Epithelial cell of esophagus (primary cell): ENCODE results near the gene GRIP1.
A peak's percentile ranks its signal among the peaks of the same experiment; 100 is the strongest.

Source experiments
- DNase-seq: peaks from one replicate; pipeline ENCODE4 v3.0.0; 2010; ENCODE audit warnings: low read depth
- H3K4me3 ChIP-seq: 2 replicates; pipeline ENCODE4 v1.5.1; 2011; ENCODE audit warnings: mild to moderate bottlenecking, low read length, control low read depth
- TF ChIP-seq, protein P1 (sequence below): IDR thresholded peaks from 2 replicates; pipeline ENCODE4 v1.5.1; 2011; ENCODE audit warnings: low read depth, mild to moderate bottlenecking, low read length, control low read depth, inconsistent platforms; ENCODE audit not compliant: insufficient read depth; ENCODE audit errors: missing control alignments

The GRIP1 gene

DNA sequence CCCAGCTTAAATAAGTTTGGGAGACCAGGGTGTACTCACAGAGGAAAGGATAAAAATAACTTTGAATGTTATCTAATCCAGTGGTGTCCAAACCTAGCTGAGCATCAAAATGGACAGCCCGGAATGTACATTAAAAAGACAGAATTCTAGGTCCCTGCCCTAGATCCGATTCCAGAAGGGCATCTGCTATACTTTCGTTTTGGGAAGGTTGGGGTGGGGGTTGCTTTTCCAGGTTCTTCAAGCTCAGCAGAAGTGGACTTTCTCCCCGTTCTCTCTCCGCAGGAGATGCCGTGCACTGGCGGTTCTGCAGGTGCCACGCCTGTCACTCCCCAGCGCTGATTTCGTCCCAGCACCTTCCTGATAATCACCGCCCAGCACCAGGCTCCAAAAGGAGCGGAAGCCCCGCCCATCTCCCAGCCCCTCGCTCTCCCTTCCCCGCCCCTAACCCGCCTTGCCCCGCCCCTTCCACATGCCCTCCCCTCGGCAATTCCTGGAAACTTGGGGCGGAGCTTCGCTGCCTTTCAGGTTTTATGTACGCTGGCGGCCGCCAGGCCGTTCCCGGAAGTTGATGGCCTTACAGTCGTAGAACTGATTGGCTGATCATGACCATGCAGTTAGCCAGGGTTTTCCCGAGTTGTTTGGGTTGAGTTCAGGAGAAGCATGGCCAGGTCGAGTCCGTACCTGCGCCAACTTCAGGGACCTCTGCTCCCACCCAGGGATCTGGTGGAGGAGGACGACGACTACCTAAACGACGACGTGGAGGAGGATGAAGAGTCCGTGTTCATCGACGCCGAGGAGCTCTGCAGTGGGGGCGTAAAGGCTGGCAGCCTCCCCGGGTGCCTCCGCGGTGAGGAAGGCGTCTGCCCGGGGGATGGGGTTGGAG lies 376.7 kb downstream of the GRIP1 start, which contains the start of gene HELB:
TSS of gene HELB (plus strand) at position 550 of the 883 bp plus-strand sequence. CDS start at position 661, 111 bp downstream.
- peak; percentile 98 for DNase-seq
- TF ChIP-seq, protein P1, sequence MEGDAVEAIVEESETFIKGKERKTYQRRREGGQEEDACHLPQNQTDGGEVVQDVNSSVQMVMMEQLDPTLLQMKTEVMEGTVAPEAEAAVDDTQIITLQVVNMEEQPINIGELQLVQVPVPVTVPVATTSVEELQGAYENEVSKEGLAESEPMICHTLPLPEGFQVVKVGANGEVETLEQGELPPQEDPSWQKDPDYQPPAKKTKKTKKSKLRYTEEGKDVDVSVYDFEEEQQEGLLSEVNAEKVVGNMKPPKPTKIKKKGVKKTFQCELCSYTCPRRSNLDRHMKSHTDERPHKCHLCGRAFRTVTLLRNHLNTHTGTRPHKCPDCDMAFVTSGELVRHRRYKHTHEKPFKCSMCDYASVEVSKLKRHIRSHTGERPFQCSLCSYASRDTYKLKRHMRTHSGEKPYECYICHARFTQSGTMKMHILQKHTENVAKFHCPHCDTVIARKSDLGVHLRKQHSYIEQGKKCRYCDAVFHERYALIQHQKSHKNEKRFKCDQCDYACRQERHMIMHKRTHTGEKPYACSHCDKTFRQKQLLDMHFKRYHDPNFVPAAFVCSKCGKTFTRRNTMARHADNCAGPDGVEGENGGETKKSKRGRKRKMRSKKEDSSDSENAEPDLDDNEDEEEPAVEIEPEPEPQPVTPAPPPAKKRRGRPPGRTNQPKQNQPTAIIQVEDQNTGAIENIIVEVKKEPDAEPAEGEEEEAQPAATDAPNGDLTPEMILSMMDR = no peak
- peak within 1 kb of the TSS; percentile 80 for H3K4me3 ChIP-seq

DNA sequence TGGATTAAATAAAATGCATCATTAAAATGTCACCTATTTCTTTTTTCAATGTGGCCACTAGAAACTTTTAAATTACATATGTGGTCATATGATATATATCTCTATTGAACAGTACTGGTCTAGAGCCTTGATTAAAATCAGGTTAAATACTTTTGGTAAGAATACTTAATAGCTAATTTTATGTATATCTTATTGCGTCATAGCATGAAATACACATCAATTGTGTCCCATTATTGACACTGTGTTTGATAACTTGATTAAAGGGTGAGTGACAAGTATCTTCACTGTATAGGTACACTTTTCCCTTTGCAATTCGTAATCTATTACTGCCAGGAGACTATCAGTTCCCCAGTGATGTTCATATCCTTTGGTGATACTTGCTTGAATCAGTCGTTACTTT lies 381.0 kb downstream of the GRIP1 start:
- H3K4me3 ChIP-seq = no peak overlapping the region
- no peak for DNase-seq
- TF ChIP-seq, protein P1 = no peak
